ENCODE results near the gene IFI27. TPM values are rescaled to one million over a fixed set of nuclear protein-coding genes. Genes with fewer than 3 reads are reported as not detected.

IFI27 gene
- total RNA-seq, 1 experiment from 2014 or later, result 2.3 TPM

GRCh38 chr14:94142836-94143235 is 32.3 kb downstream of the IFI27 start:
- H3K27me3 ChIP-seq (ENCODE audit: control insufficient read depth, insufficient read depth, low read length), result no peaks in the 10 kb centered on the region
- no peak overlapping the region for H3K4me3 ChIP-seq (ENCODE audit: low read depth in 2 of 2, low read length in 2 of 2)
- POLR2A ChIA-PET, result no interaction called here
- no peak for ATAC-seq
- TF ChIP-seq POLR2AphosphoS5 (IDR thresholded peaks at IDR 0.05; ENCODE audit: low read depth, low read length), result no peak
- no peak for DNase-seq (ENCODE audit: low read depth, low spot score)
- CTCF ChIA-PET, result interaction anchor here (1.1 kb wide), 1 partner anchor 106 kb away, joined by 9 read pairs; no protein-coding TSS in a partner anchor
- no peak overlapping the region for H3K27ac ChIP-seq (ENCODE audit: low read length)
- H3K36me3 ChIP-seq (ENCODE audit: control insufficient read depth, insufficient read depth, low read length), result no peaks in the 10 kb centered on the region
- in situ Hi-C loops (cut with HindIII; ENCODE audit: low pct_unique_long_range_greater_than_20kb, low sequenced_read_pairs), result no loop called here
- no peaks in the 10 kb centered on the region for H3K4me1 ChIP-seq (ENCODE audit: control insufficient read depth, insufficient read depth, low read length)
- no peaks in the 10 kb centered on the region for H3K9me3 ChIP-seq (ENCODE audit: control insufficient read depth, insufficient read depth, low read depth, low read length)
- no TSS peak for BruUV-seq (replicated peaks)
- intact Hi-C loops (cut with micrococcal nuclease; ENCODE audit: unreplicated experiment), result no loop called here

- no TSS peak for BruUV-seq (replicated peaks)
- ATAC-seq, result no peak
- no peaks in the 10 kb centered on the region for H3K27me3 ChIP-seq (ENCODE audit: control insufficient read depth, insufficient read depth, low read length)
- no peak overlapping the region for H3K27ac ChIP-seq (ENCODE audit: low read length)
- intact Hi-C loops (cut with micrococcal nuclease; ENCODE audit: unreplicated experiment), result no loop called here
- no peaks in the 10 kb centered on the region for H3K4me1 ChIP-seq (ENCODE audit: control insufficient read depth, insufficient read depth, low read length)
- H3K4me3 ChIP-seq (ENCODE audit: low read depth in 2 of 2, low read length in 2 of 2), result no peak overlapping the region
- TF ChIP-seq TCF7L2 (IDR thresholded peaks at IDR 0.05; ENCODE audit: low read depth, low read length) (no peak), CTCF (IDR thresholded peaks at IDR 0.05) (peak; percentile 41; the same call in 1 of the 2 replicates), REST (IDR thresholded peaks at IDR 0.05; ENCODE audit: insufficient read depth in 1 of 2, low read depth in 2 of 2, low read length in 1 of 2) (no peak), POLR2AphosphoS5 (IDR thresholded peaks at IDR 0.05; ENCODE audit: low read depth, low read length) (no peak)
- POLR2A ChIA-PET, result no interaction called here
- DNase-seq (ENCODE audit: low read depth, low spot score), result no peak
- H3K9me3 ChIP-seq (ENCODE audit: control insufficient read depth, insufficient read depth, low read depth, low read length), result no peaks in the 10 kb centered on the region
- in situ Hi-C loops (cut with HindIII; ENCODE audit: low pct_unique_long_range_greater_than_20kb, low sequenced_read_pairs), result no loop called here
- CTCF ChIA-PET, result no interaction called here
- H3K36me3 ChIP-seq (ENCODE audit: control insufficient read depth, insufficient read depth, low read length), result no peaks in the 10 kb centered on the region
These were observed 32.7 kb downstream of the IFI27 start for GRCh38 chr14:94143239-94143638.

- Histone ChIP-seq H3K4me1 (ENCODE audit: control insufficient read depth, insufficient read depth, low read length) (no peaks in the 10 kb centered on the region), H3K27ac (ENCODE audit: low read length) (no peak overlapping the region), H3K36me3 (ENCODE audit: control insufficient read depth, insufficient read depth, low read length) (no peaks in the 10 kb centered on the region), H3K9me3 (ENCODE audit: control insufficient read depth, insufficient read depth, low read depth, low read length) (no peaks in the 10 kb centered on the region), H3K4me3 (ENCODE audit: low read depth in 2 of 2, low read length in 2 of 2) (no peak overlapping the region), H3K27me3 (ENCODE audit: control insufficient read depth, insufficient read depth, low read length) (no peaks in the 10 kb centered on the region)
- ATAC-seq (no peak), DNase-seq (ENCODE audit: low read depth, low spot score) (no peak)
- ChIA-PET POLR2A (no interaction called here), CTCF (no interaction called here)
- intact Hi-C loops (cut with micrococcal nuclease; ENCODE audit: unreplicated experiment), result no loop called here
- in situ Hi-C loops (cut with HindIII; ENCODE audit: low pct_unique_long_range_greater_than_20kb, low sequenced_read_pairs), result no loop called here
- TF ChIP-seq CTCF (IDR thresholded peaks at IDR 0.05), result no peak
- TF ChIP-seq POLR2AphosphoS5 (IDR thresholded peaks at IDR 0.05; ENCODE audit: low read depth, low read length), result no peak
- no peak for TF ChIP-seq SIN3A (IDR thresholded peaks at IDR 0.05; ENCODE audit: borderline replicate concordance, insufficient read depth, low read depth, low read length)
- no peak for TF ChIP-seq TCF7L2 (IDR thresholded peaks at IDR 0.05; ENCODE audit: low read depth, low read length)
- TF ChIP-seq REST (IDR thresholded peaks at IDR 0.05; ENCODE audit: insufficient read depth in 1 of 2, low read depth in 2 of 2, low read length in 1 of 2), result no peak
- BruUV-seq (replicated peaks), result no TSS peak
These were observed 33.2 kb downstream of the IFI27 start for GRCh38 chr14:94143711-94144110.

Measured in Panc1 (cell line).